CD4-positive, alpha-beta T cell treated with Interleukin-17A for 1 hour (primary cell): ENCODE results near the gene STK10.
"Not testable (repeated sequence)": the region's sequence is repeated elsewhere in the genome, so short reads cannot be mapped to it uniquely, and the experiment has no call there.

ENCODE experiments used
- DNase-seq: peaks from one replicate; pipeline ENCODE4 v3.0.0-alpha.2; 2020

The STK10 gene

GRCh38 chr5:172164769-172165212 is 23.2 kb downstream of the STK10 start:
- no peak for DNase-seq

GRCh38 chr5:172163346-172163745 is 24.7 kb downstream of the STK10 start:
- no peak for DNase-seq

- DNase-seq, result no peak
These were observed 25.1 kb downstream of the STK10 start for GRCh38 chr5:172162987-172163343.

GRCh38 chr5:172162323-172162986 is 25.6 kb downstream of the STK10 start:
- DNase-seq, result no peak

- no peak for DNase-seq
These were observed 27.5 kb downstream of the STK10 start for GRCh38 chr5:172160506-172160905.

- no peak for DNase-seq
These were observed 29.0 kb downstream of the STK10 start for GRCh38 chr5:172159016-172159415.

GRCh38 chr5:172156541-172156994 is 31.5 kb downstream of the STK10 start:
- DNase-seq, result no peak

GRCh38 chr5:172155101-172155500 is 32.9 kb downstream of the STK10 start:
- DNase-seq, result not testable (repeated sequence)

GRCh38 chr5:172153695-172154094 is 34.3 kb downstream of the STK10 start:
- DNase-seq, result no peak

GRCh38 chr5:172151661-172152210 is 36.3 kb downstream of the STK10 start:
- no peak for DNase-seq

- peak; percentile 45 for DNase-seq
These were observed 37.3 kb downstream of the STK10 start for GRCh38 chr5:172150514-172151425.

GRCh38 chr5:172149481-172149880 is 38.5 kb downstream of the STK10 start:
- DNase-seq, result not testable (repeated sequence)

GRCh38 chr5:172149073-172149472 is 39.0 kb downstream of the STK10 start:
- no peak for DNase-seq

GRCh38 chr5:172148381-172148780 is 39.6 kb downstream of the STK10 start:
- no peak for DNase-seq

GRCh38 chr5:172147857-172148256 is 40.2 kb downstream of the STK10 start:
- DNase-seq, result no peak

- DNase-seq, result no peak
These were observed 41.3 kb downstream of the STK10 start for GRCh38 chr5:172146748-172147092.

GRCh38 chr5:172145870-172146747 is 41.9 kb downstream of the STK10 start:
- DNase-seq, result no peak

GRCh38 chr5:172144931-172145869 is 42.8 kb downstream of the STK10 start:
- no peak for DNase-seq

- DNase-seq, result no peak
These were observed 43.7 kb downstream of the STK10 start for GRCh38 chr5:172144291-172144815.

- no peak for DNase-seq
These were observed 44.1 kb downstream of the STK10 start for GRCh38 chr5:172143875-172144274.

- DNase-seq, result no peak
These were observed 45.3 kb downstream of the STK10 start for GRCh38 chr5:172142709-172143215.
